Adipocyte (in vitro differentiated cells): ENCODE measurements around the gene SYNGR4.

Source experiments
- DNase-seq: peaks from one replicate; pipeline ENCODE4 v3.0.0-alpha.2; 2015; ENCODE audit warnings: low read depth
- H3K27me3 ChIP-seq: replicated peaks from 2 replicates; pipeline ENCODE4 v1.7.0; 2013; ENCODE audit warnings: mild to moderate bottlenecking, low read length, moderate library complexity; ENCODE audit not compliant: control insufficient read depth, insufficient read depth
- H3K36me3 ChIP-seq: 2 replicates; pipeline ENCODE4 v1.7.0; 2013; ENCODE audit warnings: low read length, mild to moderate bottlenecking, moderate library complexity; ENCODE audit not compliant: control insufficient read depth, insufficient read depth, severe bottlenecking
- H3K4me1 ChIP-seq: 2 replicates; pipeline ENCODE4 v1.7.0; 2013; ENCODE audit warnings: mild to moderate bottlenecking, low read length, moderate library complexity; ENCODE audit not compliant: control insufficient read depth, insufficient read depth
- H3K4me3 ChIP-seq: 2 replicates; pipeline ENCODE4 v1.7.0; 2013; ENCODE audit warnings: mild to moderate bottlenecking, low read length, moderate library complexity
- H3K9ac ChIP-seq: 2 replicates; pipeline ENCODE4 v1.7.0; 2013; ENCODE audit warnings: mild to moderate bottlenecking, low read length, moderate library complexity
- H3K9me3 ChIP-seq: 2 replicates; pipeline ENCODE4 v1.7.0; 2013; ENCODE audit warnings: mild to moderate bottlenecking, low read length, moderate library complexity; ENCODE audit not compliant: control insufficient read depth

SYNGR4 gene

GRCh38 chr19:48344892-48345291 lies 19.3 kb upstream of the SYNGR4 start:
- Histone ChIP-seq H3K4me3 (no peak overlapping the region), H3K36me3 (peaks cover 2% of the 10 kb centered on the region), H3K27me3 (no peaks in the 10 kb centered on the region), H3K4me1 (no peaks in the 10 kb centered on the region), H3K9ac (no peak overlapping the region), H3K9me3 (no peaks in the 10 kb centered on the region)
- no peak for DNase-seq

DNA sequence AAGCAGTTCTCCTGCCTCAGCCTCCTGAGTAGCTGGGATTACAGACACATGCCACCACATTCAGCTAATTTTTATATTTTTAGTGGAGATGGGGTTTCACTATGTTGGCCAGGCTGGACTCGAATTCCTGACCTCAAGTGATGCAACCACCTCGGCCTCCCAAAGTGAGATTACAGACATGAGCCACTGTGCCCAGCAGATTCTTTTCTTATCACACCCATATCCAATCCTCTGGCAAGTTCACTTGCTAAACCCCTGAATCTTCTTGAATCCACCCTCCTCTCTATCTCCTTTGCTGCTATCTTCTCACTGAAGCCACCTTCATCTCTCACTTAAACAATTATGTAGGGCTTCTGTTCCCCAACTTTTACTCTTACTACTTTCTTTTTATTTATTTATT lies 18.0 kb upstream of the SYNGR4 start:
- H3K9me3 ChIP-seq, result no peaks in the 10 kb centered on the region
- H3K4me1 ChIP-seq, result no peaks in the 10 kb centered on the region
- H3K4me3 ChIP-seq, result no peak overlapping the region
- DNase-seq, result no peak
- no peak overlapping the region for H3K9ac ChIP-seq
- peaks cover 2% of the 10 kb centered on the region for H3K36me3 ChIP-seq
- no peaks in the 10 kb centered on the region for H3K27me3 ChIP-seq

- DNase-seq, result no peak
- Histone ChIP-seq H3K9ac (no peak overlapping the region), H3K27me3 (no peaks in the 10 kb centered on the region), H3K9me3 (no peaks in the 10 kb centered on the region), H3K4me3 (no peak overlapping the region), H3K36me3 (no peaks in the 10 kb centered on the region), H3K4me1 (no peaks in the 10 kb centered on the region)
Measured at GRCh38 chr19:48348045-48348444, 16.1 kb upstream of the SYNGR4 start.

DNA sequence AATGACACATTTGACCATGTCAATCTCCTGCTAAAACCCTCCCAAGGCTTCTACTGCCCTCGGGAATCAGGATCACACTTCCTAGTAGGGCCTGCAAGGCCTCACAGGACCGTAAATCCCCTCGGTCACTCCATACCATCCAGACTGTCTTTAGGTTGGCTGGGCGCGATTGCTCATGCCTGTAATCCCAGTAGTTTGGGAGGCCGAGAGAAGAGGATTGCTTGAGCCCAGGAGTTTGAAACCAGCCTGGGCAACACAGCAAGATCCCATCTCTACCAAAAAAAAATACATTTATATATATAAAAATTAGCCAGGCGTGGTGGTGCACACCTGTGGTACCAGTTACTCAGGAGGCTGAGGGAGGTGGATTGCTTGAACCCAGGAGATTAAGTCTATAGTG lies 15.4 kb upstream of the SYNGR4 start:
- Histone ChIP-seq H3K9ac (no peak overlapping the region), H3K27me3 (no peaks in the 10 kb centered on the region), H3K4me1 (no peaks in the 10 kb centered on the region), H3K9me3 (no peaks in the 10 kb centered on the region), H3K36me3 (no peaks in the 10 kb centered on the region), H3K4me3 (no peak overlapping the region)
- DNase-seq, result no peak

GRCh38 chr19:48350856-48351255 lies 13.3 kb upstream of the SYNGR4 start:
- H3K9me3 ChIP-seq, result no peaks in the 10 kb centered on the region
- no peaks in the 10 kb centered on the region for H3K36me3 ChIP-seq
- no peaks in the 10 kb centered on the region for H3K4me1 ChIP-seq
- no peak overlapping the region for H3K9ac ChIP-seq
- no peaks in the 10 kb centered on the region for H3K27me3 ChIP-seq
- DNase-seq, result no peak
- no peak overlapping the region for H3K4me3 ChIP-seq

GRCh38 chr19:48351341-48351752 lies 12.8 kb upstream of the SYNGR4 start:
- DNase-seq, result peak; percentile 66
- no peaks in the 10 kb centered on the region for H3K36me3 ChIP-seq

DNA sequence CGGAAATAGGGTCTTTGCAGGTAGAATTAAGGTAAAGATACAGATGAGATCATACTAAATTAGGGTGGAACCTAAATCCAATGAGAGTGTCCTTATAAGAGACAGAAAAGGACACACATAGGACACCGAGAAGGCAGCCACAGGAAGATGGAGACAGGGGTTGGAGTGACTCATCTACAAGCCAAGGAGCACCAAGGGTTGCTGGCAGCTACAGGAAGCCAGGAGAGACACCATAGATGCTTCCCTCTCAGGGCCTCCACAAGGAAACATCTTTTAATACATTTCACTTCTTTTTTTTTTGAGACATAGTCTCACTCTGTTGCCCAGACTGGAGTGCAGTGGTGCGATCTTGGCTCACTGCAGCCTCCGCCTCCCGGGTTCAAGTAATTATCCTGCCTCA lies 10.5 kb upstream of the SYNGR4 start:
- Histone ChIP-seq H3K27me3 (no peaks in the 10 kb centered on the region), H3K36me3 (no peaks in the 10 kb centered on the region), H3K9ac (no peak overlapping the region), H3K9me3 (no peaks in the 10 kb centered on the region), H3K4me1 (no peaks in the 10 kb centered on the region), H3K4me3 (no peak overlapping the region)
- DNase-seq, result no peak

More at GRCh38 chr19:48351341-48351752, 12.8 kb upstream of the SYNGR4 start:
- no peaks in the 10 kb centered on the region for H3K4me1 ChIP-seq
- no peaks in the 10 kb centered on the region for H3K27me3 ChIP-seq
- no peak overlapping the region for H3K9ac ChIP-seq
- no peaks in the 10 kb centered on the region for H3K9me3 ChIP-seq
- H3K4me3 ChIP-seq, result no peak overlapping the region

- Histone ChIP-seq H3K27me3 (no peaks in the 10 kb centered on the region), H3K4me1 (no peaks in the 10 kb centered on the region), H3K9ac (no peak overlapping the region), H3K4me3 (no peak overlapping the region), H3K9me3 (no peaks in the 10 kb centered on the region), H3K36me3 (no peaks in the 10 kb centered on the region)
- no peak for DNase-seq
Measured at GRCh38 chr19:48354332-48354992, 9.7 kb upstream of the SYNGR4 start.

GRCh38 chr19:48355365-48355954 lies 8.7 kb upstream of the SYNGR4 start:
- peaks cover 3% of the 10 kb centered on the region for H3K36me3 ChIP-seq
- no peak overlapping the region for H3K4me3 ChIP-seq
- H3K27me3 ChIP-seq, result no peaks in the 10 kb centered on the region
- H3K4me1 ChIP-seq, result no peaks in the 10 kb centered on the region
- DNase-seq, result no peak
- no peaks in the 10 kb centered on the region for H3K9me3 ChIP-seq
- no peak overlapping the region for H3K9ac ChIP-seq

DNA sequence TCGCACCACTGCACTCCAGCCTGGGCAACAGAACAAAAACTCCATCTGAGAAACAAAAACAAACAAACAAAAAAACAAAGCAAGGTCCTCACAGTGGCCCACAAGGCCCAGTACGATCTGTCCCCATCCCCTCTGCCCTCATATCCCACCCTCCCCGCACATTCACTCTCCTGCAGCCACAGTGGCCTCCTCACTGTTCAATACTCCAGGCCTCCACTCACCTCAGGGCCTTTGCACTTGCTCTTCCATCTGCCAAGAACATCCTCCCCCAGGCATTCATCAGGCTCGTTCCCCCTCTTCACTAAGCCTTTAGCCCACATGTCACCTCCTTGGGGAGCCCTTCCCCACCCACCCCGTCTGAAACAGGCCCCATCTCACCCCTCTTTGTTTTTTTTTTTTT lies 5.0 kb upstream of the SYNGR4 start:
- Histone ChIP-seq H3K9me3 (no peaks in the 10 kb centered on the region), H3K27me3 (no peaks in the 10 kb centered on the region), H3K9ac (no peak overlapping the region), H3K36me3 (peaks cover 3% of the 10 kb centered on the region), H3K4me3 (no peak overlapping the region), H3K4me1 (peaks cover 4% of the 10 kb centered on the region)
- DNase-seq, result no peak

GRCh38 chr19:48361912-48362311 lies 2.3 kb upstream of the SYNGR4 start:
- Histone ChIP-seq H3K4me1 (peaks cover 4% of the 10 kb centered on the region), H3K9ac (no peak overlapping the region), H3K4me3 (no peak overlapping the region), H3K9me3 (no peaks in the 10 kb centered on the region), H3K36me3 (peaks cover 3% of the 10 kb centered on the region), H3K27me3 (no peaks in the 10 kb centered on the region)
- DNase-seq, result no peak
